CD4-positive, alpha-beta T cell treated with Interleukin-2 at 100 ng/mL for 4 hours (primary cell): Measurements from ENCODE around the gene BFSP2.

Experiments used
- DNase-seq: peaks from one replicate; pipeline ENCODE4 v3.0.0-alpha.2; 2020; ENCODE audit warnings: low spot score

Gene BFSP2, protein sequence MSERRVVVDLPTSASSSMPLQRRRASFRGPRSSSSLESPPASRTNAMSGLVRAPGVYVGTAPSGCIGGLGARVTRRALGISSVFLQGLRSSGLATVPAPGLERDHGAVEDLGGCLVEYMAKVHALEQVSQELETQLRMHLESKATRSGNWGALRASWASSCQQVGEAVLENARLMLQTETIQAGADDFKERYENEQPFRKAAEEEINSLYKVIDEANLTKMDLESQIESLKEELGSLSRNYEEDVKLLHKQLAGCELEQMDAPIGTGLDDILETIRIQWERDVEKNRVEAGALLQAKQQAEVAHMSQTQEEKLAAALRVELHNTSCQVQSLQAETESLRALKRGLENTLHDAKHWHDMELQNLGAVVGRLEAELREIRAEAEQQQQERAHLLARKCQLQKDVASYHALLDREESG

DNA sequence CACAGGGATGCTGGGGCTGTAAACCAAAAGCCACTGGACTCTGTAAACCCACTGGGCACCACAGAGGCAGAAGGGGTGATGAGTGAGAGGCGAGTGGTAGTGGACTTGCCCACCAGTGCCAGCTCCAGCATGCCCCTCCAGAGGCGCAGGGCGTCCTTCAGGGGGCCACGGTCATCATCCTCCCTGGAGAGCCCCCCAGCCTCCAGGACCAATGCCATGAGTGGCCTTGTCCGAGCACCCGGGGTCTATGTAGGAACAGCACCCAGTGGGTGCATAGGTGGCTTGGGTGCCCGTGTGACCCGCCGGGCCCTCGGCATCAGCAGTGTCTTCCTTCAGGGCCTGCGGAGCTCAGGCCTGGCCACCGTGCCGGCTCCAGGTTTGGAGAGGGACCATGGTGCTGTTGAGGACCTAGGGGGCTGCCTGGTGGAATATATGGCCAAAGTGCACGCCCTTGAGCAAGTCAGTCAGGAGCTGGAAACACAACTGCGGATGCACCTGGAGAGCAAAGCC, at the start of gene BFSP2:
Gene BFSP2, plus strand, starts transcription at position 51 of the 510 bp plus-strand sequence. Its CDS starts 28 bp downstream, at position 79.
- DNase-seq: no peak

DNA sequence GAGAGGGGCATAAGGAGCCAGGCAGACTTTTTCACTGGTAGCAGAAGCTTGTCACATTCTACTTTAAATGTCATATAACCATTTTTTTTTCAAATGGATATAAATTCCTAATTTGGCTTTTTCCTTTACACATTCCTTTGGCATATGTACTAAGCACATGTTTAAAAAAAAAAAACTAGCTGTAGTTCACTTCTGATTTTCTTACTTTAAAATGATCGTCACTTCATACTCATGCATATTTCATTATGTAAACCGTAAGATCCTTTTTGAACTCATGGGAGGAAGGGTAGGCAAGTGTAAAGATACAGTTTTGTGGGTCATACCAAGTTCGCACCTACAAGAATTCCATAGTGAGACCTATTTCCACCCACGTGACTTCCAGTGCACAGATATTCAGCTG, 45.1 kb upstream of the BFSP2 start:
- no peak for DNase-seq

DNA sequence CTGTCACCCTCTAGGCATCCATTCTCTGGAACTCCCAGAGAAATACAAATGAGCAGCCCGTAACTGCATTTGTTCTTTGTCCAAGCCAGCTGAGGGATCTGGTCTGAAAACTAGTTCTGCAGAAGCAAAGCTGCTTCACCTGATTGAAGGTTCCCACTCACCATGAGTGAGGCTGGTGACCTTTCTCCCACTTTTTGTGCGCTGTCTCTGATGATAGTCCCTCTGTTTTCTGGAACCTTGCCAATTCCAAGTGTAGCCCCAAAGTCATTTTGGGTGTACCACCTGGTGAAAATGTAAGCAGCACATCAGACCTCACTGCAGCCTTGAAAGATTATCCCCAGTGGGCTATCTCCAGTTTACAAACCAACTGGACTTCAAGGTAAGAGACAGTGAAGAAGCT, 39.4 kb upstream of the BFSP2 start:
- DNase-seq: no peak

DNA sequence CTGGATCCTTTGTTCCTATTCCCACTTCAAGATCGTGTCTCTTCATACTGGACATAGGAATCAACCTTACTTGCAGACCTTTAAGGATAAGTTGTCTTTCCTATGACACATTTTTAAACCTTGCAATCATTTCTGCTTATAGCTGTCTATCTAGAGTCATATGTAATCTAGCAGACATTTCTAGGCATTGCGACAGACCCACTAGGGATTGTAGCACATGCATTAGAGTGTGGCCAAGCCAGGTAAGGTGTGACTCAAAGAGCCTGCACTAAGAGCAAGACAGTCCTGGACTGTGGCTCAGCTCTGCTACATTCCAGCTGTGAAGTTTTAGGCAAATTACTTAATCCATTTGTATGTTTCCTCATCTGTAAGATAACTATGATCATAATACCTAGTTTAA, 38.8 kb upstream of the BFSP2 start:
- no peak for DNase-seq

DNA sequence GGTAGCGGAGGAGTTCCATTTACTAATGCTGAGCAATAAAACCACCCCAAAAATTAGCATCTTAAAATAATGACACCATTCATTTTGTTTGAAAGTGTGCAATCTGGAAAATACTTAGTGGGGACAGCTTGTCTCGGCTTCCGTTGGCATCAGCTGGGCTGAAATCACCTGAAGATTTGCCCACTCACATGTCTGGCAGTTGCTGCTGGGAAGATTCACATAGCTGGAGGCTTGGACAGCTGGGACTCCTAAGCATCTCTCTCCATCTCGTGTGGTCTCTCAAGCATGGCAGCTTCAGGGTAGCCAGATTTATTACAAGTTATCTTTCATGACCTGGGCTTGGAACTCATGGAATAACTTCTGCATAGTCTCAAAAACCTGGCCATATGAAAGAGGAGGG, 38.4 kb upstream of the BFSP2 start:
- no peak for DNase-seq

DNA sequence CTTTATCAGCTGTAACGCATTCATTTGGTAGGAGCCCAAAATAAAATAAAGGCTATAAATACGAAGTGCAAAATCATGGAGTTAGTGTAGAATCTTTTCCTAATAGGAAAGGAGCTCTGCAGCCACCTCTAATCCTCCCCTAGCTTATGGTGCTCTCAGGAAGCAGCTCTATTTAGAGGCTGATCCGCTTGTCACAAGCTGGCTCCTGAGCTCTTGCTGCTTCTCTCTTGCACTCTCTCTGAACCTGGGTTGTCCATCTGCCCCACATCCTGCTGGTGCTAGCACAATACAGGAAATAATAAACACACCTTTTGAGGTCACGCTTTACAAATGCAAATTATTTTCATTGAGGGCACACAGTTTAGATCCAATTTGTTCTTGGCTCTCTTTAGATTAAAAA, 37.3 kb upstream of the BFSP2 start:
- DNase-seq: no peak

DNA sequence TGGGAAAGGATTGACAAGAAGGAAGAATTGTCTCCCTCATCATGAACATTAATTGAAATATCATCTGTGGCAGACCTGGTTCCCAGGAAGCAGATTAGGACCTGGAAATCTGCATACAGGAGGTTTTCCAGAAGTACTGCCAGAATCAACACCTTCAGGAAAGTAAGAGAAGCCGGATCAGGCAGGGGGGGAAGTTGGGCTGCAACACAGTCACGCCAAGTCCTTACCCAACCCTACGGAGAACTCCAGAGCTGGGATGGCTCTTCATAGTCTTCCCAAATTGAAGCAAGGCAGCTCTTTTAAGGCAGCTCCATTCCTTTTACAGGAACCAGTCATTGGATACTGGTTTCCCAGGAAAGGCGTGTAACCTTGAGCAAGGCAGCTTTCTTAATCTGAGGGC, 35.2 kb upstream of the BFSP2 start:
- DNase-seq: no peak

DNA sequence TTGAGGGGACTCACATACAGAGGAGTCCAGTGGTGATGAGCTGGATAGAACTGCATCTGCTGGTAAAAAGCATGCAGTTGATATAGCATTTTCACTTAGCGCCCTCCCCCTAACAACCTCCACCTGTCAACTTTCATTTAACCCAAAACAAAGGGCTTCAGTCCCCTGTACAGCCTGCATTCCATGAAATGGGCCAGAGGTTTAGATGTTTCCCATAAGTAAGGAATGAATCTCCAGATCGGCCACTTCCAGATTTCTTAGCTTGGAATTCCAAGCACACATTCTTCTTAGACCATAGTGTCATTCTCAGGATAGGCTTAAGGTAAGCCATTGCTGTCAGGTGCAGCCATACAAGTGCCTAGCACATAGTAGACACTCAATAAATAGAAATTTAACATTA, 32.9 kb upstream of the BFSP2 start:
- no peak for DNase-seq

DNA sequence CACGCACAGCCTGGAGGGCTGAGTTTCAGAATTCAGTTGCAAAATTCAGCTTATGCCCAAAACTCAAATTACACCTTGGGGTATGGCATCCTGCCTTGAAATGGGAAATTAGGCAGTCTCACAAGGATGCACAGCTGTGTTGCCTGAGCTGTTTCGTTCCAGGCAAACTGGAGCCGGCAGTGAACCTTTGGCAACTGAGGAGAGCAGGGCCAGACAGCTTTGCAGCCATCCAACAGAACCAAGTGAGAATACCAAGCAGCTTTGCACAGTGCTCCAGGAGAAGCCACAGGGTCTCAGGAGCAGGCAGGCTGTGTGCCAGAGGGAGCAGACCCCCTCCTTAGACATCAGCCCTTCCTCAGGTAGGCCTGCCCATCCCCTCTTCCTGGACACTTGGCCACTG, 32.5 kb upstream of the BFSP2 start:
- no peak for DNase-seq

DNA sequence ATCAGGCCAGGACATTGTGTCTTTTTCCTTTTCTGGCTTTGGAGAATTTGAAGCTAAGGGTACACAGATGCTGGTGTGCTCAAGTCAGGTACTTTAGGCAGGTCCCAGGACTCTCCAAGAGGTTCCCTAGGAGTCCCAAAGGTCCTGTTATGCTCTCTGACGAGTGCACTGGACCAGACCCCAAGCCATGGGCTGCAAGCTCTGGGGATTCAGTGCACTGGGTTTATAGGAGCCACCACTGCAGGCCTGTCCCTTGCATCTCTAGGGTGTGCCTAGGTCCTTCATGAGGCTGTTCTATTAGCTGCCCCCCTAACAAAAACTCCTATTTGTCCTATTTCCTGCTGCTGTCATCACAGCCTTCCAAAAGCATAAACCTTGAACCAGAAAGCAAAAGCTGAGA, 31.9 kb upstream of the BFSP2 start:
- no peak for DNase-seq

DNA sequence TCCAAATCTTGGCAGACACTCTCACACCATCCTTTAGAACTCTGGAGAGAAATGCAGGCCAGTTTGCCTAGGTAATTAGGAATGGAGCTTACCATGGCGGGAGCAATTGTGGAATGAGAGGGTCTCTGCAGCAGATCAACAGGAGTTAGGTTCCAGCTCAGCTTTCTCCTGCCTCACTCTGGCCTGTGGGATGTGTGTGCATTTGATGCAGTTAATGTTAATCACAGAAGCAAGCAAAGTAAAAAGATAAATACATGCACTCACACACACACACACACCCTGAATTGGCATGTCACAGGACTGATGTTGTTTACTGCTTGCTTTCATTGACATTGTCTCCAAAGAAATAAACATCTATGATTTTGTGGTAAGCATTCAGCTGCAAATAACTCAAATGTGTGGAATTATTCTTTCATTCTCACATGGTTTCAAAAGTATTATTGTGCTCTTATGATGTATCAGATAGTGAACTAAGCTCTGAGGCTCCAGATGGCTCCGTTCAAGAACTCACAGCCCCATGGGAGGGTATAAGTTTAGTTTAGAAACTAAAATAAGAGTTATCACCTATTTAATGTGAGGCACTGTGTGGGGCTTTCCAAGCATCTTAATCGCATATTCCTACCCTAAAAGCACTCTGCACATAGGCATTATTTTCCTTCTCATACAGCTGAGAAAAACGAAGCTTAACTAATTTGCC, 31.3 kb upstream of the BFSP2 start:
- DNase-seq: no peak

DNA sequence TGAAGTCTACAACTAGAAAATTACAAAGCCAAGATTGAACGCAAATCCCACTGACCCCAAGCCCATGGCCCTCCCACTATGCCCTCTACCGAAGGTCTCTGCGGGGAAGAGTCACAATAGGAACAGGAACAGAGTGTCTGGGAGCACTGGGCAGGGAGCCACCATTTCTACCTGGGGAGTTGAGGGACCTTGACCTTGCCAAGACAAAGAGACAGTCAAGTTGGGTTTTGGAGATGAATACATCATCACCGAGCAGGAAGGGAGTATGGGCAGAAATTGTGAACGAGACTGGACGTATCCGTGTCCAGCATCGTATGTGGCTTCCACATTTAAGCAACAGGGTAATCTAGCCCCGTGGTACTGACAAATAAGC, 30.8 kb upstream of the BFSP2 start:
- DNase-seq: no peak

DNA sequence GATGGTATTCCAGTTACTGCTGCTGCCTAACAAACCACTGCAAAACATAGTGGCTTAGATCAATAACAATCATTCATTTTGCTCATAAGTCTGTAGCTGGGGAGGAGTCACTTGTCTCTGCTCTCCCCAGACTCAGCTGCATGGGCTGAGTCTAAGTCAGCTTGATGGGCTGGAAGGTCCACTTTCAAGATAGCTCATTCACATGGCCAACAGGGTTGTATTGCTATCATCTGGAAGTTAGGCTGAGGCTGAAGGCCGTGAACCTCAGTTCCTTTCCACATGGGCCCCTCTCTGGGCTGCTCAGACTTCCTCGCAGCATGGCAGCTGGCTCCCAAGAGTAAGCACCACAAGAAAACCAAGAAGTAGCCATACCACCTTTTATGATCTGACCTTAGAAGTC, 28.7 kb upstream of the BFSP2 start:
- no peak for DNase-seq

DNA sequence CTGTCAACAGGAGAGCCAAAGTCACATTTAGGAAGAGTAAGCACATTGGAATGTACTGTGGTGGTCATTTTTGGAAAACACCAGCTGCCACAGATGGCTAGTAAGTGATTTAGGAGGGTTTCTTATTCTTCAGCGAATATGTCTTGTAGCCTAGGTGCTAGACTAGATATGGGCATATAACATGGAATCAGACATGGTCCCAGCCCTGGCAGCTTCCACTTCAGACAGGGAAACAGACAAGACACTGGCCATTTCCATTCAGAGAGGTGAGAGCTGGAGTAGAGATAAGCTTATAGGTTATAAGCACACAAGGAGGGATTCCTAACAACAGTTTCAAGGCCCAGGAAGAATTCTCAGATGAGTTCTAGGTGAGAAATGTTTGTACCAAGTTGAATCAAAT, 28.2 kb upstream of the BFSP2 start:
- DNase-seq: no peak

DNA sequence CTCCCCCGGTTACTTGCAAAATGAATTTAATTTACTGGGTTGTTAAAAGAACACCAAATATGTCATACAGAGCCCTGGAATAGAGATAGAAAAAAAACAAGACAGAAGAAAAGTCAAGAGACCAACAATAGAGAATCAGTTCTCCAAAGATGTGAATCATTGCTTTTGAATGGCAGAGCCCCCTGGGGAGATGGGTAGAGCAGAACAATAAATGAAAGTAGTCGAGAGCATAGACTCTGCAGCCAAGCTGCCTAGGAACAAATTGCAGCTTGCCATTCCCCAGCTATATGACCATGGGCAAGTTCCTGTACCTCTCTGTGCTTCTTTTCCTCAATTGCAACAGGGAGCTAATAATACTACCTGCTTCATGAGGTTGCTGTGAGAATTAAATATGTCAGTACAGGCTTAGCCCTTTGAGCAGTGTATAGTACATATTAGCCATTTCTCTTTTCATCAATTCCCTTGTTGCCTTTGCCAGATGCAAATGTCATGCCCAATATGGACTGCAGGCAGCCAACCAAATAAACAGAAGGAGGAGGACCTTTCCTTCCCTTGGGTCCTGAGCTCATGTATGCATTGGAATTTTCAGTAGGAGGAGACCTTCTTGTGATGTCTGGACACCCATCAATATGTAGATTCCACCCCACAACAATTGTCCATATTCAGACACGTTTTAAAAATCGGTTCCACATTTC, 25.0 kb upstream of the BFSP2 start:
- DNase-seq: no peak

DNA sequence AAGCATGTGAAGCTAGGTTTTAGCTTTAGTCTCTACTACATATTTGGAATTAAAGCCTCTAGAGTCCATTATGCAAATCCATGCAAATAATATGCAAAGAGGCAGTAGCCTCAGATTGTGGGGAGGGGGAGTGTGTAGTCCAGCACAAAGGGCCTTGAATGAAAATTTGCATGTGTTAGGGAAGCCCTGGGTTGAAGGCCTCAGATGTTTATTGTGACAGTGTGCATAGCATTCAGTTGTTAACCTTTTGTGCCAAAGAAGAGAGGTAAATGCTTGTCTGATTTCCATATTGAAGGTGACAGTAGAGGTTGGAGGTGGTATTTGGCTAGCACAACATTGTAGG, 24.5 kb upstream of the BFSP2 start:
- DNase-seq: no peak

DNA sequence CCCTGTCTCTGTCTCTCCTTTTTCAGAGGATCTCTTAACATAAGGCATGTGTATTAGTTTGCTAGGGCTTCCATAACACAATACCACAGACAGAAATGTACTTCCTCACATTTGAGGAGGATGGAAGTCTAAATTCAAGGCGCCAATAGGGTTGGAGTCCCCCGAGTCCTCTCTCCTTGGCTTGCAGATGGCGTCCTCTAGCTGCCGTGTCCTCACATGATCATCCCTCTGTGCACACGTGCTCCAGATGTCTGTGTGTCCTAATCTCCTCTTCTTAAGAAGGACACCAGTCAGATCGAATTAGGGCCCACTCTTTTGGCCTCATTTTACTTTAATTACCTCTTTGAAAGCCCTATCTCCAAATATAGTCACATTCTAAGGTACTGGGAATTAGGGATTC, 23.0 kb upstream of the BFSP2 start:
- DNase-seq: no peak

DNA sequence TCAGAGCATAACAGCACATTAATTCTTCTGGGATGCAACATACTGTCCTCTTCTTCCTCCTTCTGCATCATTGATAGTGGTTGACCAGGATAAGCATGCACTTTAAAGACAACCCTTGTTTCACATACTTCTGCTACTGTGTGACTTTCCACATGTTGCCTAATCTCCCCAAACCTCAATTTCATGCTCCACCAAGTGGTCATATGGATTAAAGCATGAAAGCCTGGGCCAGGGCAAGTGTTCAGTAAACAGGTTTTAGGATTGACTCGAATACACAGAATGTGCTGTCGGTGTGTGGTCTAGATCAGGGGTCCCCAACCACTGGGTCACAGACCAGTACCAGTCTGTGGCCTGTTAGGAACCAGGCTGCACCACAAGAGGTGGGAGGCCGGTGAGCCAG, 22.5 kb upstream of the BFSP2 start:
- no peak for DNase-seq

DNA sequence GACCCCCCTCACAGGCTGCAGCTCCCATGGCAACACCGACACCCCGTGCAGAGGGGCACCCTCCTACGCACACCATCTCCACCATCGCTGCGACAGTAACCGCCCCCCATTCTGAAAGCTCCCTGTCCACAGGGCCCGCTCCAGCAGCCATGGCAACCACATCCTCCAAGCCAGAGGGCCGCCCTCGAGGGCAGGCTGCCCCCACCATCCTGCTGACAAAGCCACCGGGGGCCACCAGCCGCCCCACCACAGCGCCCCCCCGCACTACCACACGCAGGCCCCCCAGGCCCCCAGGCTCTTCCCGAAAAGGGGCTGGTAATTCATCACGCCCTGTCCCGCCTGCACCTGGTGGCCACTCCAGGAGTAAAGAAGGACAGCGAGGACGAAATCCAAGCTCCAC, 19.9 kb upstream of the BFSP2 start:
- no peak for DNase-seq

DNA sequence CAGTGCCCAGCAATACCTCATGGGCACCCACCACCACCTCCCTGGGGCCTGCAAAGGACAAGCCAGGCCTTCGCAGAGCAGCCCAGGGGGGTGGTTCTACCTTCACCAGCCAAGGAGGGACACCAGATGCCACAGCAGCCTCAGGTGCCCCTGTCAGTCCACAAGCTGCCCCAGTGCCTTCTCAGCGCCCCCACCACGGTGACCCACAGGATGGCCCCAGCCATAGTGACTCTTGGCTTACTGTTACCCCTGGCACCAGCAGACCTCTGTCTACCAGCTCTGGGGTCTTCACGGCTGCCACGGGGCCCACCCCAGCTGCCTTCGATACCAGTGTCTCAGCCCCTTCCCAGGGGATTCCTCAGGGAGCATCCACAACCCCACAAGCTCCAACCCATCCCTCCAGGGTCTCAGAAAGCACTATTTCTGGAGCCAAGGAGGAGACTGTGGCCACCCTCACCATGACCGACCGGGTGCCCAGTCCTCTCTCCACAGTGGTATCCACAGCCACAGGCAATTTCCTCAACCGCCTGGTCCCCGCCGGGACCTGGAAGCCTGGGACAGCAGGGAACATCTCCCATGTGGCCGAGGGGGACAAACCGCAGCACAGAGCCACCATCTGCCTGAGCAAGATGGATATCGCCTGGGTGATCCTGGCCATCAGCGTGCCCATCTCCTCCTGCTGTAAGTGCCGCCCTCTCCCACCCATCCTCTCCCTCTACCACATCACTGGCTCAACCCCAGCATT, 19.2 kb upstream of the BFSP2 start:
- no peak for DNase-seq

DNA sequence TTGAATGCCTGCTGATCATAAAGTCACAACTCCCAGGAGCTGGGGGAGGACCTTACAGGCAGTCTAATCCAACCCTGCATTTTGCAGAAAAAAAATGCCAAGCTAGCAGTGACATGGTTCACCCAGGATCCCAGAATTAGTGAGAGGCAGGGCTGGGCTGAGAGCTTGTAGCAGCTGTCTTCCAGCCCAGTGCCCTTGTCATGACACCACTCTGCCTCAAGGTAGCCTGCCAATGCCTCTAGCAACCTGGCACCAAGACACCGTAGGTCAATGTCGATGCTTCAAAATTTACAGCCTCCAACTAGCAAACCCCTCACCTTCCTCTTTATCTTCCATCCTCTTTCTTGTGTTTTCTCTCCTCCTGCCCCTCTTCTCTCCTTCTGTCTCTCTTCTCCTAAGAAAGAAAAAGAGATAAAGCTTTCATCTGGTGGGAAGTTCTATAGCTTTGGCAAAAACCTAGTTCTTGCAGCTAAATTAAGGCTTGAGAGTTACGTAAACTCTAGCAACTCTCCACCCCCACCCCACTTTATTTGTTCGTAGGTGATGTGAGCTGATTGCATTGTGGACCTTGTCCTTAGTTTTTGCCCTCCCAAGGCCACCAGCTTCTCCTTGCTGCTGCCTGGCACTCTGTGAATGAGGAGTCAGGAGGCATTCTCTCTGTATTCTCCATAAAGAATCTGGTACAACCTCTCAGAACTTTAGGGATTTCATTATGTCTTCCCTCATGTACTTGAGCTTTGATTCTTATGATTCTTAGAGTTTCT, 18.3 kb upstream of the BFSP2 start:
- no peak for DNase-seq

DNA sequence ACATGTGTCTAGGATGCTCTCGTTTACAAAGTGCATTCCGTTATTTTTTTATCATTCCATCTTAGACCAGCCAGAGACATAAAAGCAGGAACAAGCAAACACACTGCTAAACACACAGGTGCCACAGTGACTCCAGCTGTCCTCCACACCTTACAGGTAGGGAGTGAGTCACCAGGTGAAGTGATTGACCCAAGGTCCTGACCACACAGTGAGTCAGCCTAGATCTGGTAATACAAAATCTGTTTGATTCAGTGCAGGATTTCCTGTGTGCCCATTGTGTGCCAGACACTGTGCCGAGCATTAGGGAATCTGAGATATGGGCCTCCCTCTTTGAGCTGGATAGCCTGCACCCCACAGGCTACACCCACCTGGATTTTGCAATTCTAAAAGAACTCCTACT, 16.7 kb upstream of the BFSP2 start:
- no peak for DNase-seq
